HG02885 (cell line): Measurements from ENCODE around the gene RNFT2.
A peak's percentile ranks its signal among the peaks of the same experiment; 100 is the strongest.

Experiments
- ATAC-seq: cut with Tn5 transposase; IDR thresholded peaks from one replicate; pipeline ENCODE4 v1.9.1; 2021; ENCODE audit warnings: mild to moderate bottlenecking; ENCODE audit not compliant: unreplicated experiment, poor library complexity

The RNFT2 gene

DNA sequence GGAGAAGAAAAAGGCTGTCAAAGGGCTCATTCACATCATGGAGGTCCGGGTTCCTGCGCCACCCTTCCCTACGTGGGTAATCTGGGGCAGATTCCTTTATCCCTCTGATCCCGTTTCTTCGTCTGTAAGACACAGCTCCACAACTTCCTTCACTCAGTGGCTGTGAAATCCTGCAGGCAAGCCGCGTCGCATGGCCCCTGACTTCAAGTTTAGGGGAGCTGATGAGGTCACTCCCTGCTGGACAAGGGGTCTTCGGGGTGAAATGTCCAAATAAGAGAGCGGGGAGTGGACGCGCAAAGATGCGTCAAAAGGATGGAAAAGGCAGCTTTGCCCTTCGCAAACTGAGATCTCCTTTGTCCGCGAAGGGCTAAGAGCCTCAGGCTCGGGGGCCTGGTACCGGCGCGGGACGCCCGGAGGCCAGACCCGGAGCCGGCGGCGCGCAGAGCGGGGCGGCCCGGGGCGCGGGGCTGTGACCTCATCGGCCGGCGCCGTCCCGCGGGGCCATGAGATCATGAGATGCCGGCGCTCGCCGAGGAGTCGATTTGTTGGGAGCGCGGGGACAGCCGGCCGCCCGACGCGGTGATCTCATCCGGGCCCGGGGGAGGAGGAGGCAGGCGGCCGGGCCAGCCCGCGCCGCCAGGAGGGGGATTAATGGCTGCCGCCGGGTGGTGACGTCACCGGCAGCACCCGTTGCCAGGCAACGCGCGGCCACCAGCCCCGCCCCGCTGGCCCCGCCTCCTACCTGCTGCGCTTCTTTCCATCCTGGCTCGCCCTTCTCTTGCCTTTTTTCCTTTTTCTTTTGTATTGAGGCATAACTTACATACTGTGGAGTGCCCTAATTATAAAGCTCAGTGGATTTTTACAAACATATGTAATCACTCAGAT is 81.1 kb downstream of the RNFT2 start:
- peak; percentile 88 for ATAC-seq

- no peak for ATAC-seq
Measured at GRCh38 chr12:116820064-116820656, 82.0 kb downstream of the RNFT2 start.

DNA sequence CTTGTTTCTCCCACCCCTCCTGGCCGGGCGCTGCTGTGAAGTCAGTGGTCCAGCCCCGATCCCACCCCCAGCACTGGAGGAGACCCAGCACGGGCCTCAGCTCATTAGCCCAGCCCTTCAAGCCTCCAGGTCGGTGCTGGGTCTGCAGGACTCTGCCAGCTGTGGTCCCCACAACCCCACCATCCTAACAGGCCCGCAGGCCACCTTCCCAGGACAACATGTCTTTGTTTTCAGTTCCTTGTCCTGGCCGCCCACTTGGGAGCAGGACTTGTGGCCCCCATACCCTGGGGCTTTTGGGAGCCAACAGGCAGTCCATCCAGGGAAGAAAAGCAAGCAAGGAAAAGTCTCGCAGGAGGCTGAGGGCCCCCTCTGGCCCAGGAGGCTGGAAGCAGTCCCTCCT is 83.2 kb downstream of the RNFT2 start:
- ATAC-seq: no peak

- no peak for ATAC-seq
Measured at GRCh38 chr12:116827432-116827831, 89.3 kb downstream of the RNFT2 start.

DNA sequence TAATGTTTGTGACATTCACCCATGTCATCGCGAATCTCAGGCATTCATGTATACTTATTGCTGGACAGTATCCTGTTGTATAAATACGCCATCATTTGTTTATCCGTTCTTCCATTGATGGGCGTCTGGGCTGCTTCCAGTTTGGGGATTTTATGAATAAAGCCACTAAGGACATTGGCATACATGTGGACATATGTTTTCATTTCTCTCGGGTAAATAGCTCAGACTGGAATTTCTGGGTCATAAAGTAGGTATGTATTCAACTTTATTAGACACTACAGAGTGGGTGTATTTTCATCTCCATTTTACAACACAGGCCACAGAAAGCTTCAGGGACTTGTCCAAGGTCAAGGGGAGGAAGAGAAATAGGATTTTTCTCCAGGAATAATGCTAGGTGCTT is 94.2 kb downstream of the RNFT2 start:
- ATAC-seq: no peak

GRCh38 chr12:116833474-116833873 is 95.4 kb downstream of the RNFT2 start:
- no peak for ATAC-seq

DNA sequence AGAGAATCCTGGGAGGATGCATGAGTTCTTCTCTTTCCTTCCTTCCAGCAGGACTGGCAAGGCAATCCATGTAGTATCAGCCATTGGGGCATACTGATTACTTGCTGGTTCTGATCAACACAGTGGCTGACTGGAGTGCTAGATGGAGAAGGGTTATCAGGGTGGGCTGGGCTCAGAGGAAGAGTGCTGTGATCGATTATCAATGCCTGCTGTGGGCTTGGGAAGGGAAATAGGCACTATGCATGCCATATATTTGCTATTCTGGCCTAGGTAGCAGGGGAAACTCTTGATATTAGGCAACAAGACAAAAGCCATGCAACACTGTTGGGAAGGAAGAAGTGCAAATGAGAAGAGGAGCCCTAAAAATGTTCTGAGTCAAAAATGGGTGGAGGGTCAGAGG is 97.4 kb downstream of the RNFT2 start:
- ATAC-seq: no peak

DNA sequence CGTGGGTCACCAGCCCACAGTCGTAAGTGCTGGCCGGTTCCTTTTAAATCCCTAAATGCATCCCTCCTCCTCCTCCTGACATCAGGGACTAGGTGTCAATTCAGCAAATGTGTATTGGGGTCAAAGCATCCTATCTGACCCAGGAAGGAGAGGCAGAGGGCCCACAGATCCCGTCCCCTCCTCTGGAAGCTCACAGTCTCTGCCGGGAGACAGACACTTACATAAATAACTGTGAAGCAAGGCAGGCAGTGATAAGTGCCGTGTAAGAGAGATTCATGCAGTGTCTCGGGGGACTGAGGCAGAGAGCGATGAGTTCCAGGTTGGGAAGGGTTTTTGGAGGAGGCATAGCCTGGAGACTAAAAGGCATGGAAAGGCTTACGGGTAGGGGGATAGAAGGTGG is 99.0 kb downstream of the RNFT2 start:
- ATAC-seq: no peak

DNA sequence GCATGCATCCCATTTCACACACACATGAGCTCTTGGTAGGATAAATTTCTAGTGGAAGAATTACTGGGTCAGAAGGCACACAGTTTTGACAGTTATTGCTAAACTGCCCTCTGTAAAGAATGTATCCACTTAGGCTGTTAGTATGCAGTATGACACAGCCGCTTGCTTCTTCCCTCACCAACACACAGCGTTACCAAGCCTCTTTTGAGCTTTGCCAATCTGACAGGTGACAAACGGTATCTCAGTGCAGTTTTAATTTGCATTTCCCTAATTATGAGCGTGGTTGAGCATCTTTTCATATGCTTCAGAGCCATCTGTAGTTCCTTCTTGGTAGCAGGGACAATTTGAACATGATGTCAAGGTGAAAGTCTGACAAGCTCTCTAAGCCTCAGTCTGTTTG is 100.2 kb downstream of the RNFT2 start:
- no peak for ATAC-seq

DNA sequence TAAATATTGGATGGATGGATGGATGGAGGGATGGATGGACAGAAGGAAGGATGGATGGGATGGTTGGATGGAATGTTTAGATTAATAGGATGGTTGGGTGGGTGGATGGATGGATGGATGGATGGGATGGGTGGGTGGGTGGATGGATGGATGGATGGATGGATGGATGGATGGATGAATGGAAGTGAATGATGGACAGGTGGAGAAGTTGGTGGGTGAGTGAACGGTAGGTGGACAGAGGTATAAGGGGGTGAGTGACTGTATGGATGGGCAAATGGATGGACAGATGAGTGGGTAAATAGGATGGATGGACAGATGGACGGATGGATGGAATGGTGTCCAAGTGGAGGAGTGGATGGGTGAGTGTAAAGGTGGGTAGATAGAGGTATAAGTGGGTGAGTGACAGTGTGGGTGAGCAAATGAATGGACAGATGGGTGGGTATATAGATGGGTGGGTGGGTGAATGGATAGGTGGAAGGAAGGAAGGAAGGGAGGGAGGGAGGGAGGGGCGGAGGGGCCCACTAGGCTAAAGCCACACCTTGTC is 101.2 kb downstream of the RNFT2 start:
- no peak for ATAC-seq

- ATAC-seq: no peak
Measured at GRCh38 chr12:116843085-116843484, 105.0 kb downstream of the RNFT2 start.

DNA sequence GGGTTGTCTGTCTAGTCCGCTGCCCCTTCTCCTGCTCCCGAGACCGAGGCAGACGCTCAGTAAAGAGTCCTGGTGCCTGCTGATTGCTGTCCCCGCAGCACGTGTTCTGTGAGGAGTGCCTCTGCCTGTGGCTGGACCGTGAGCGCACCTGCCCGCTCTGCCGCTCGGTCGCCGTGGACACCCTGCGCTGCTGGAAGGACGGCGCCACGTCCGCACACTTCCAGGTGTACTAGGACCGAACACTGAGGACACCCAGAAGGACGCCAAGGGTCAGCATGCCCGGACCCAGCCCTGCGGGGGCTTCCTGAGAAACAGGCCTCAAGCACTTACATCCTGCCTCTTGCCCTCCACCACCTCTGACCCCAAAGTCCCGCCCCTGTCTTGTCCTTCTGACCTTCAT is 111.1 kb downstream of the RNFT2 start:
- ATAC-seq: no peak

DNA sequence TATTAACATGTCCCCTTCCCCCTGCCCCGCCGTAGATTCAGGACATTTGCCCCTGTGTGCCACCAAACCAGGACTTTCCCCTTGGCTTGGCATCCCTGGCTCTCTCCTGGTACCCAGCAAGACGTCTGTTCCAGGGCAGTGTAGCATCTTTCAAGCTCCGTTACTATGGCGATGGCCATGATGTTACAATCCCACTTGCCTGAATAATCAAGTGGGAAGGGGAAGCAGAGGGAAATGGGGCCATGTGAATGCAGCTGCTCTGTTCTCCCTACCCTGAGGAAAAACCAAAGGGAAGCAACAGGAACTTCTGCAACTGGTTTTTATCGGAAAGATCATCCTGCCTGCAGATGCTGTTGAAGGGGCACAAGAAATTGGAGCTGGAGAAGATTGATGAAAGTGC is 114.2 kb downstream of the RNFT2 start:
- no peak for ATAC-seq

- ATAC-seq: no peak
Measured at GRCh38 chr12:116853507-116853906, 115.4 kb downstream of the RNFT2 start.

GRCh38 chr12:116855744-116856470 is 117.8 kb downstream of the RNFT2 start:
- no peak for ATAC-seq

DNA sequence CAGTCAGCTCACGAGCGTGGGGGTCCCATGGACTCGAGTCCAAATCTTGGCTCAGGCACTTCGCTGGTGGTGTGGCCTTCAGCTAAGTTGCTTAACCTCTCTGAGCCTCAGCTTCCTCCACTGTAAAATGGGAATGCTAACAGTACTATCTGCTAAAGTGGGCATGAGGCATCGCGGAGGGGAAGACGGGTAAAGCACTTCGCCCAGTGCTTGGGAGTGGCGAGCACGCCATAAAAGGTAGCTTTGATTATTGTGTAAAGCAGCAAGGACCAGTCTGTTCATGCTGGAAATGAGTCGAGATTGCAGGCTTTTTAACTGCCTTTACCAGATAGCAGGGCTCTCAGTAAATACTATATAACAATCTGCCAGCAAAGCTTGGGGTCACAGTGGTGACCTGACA is 118.6 kb downstream of the RNFT2 start:
- ATAC-seq: no peak

DNA sequence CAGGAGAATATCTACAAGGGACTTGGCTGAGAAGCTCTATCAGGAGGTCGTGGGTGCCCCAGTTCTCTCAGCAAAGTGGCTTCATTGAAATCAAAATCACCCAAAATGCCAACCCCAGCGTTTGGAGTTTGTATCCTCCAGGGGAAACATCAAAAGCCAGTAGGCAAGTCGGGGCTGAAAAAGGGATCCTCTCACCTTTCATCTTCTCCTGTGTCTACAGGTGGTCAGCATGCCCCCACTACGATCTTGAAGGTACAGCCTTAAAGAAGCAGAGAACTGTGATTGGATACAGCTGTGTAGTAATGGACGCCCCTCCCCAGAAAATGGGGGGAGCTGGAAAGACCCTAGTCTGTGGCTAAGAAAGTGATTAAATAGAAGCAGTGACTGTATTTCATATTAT is 121.0 kb downstream of the RNFT2 start:
- ATAC-seq: no peak

GRCh38 chr12:116860263-116860662 is 122.1 kb downstream of the RNFT2 start:
- no peak for ATAC-seq

GRCh38 chr12:116861320-116861719 is 123.2 kb downstream of the RNFT2 start:
- ATAC-seq: peak; percentile 79

GRCh38 chr12:116862167-116862566 is 124.1 kb downstream of the RNFT2 start:
- ATAC-seq: no peak

DNA sequence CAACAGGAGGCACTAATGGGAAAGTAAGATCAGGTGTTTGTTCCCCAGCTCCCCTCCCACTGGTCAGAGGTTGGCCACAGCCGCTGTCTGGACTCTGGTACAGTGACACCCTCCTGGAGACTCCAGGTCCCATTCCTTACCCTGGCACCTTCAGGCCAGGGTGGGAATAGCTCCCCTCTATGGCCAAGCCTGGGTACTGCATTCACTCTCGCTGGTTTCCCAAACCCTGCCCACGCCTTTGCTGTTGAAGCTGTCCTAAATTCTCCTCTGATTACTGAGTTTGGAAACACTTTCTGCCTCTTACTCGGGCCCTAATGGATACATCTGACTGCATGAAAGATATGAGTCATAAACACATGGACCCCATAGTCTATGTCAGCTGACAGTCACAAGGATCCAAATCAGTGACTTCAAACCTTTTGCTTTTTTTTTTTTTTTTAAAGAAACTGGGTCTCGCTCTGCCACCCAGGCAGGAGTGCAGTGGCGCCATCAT is 125.2 kb downstream of the RNFT2 start:
- no peak for ATAC-seq
